Pons (tissue), 1 donor: ENCODE data around the gene NR1D1.
A peak's percentile ranks its signal among the peaks of the same experiment; 100 is the strongest.

Experiments
- DNase-seq: peaks from one replicate; pipeline ENCODE4 v3.0.0-alpha.2; 2016; ENCODE audit warnings: low spot score

Gene NR1D1

GRCh38 chr17:40097087-40097486 is 3.3 kb downstream of the NR1D1 start:
- DNase-seq = no peak

DNA sequence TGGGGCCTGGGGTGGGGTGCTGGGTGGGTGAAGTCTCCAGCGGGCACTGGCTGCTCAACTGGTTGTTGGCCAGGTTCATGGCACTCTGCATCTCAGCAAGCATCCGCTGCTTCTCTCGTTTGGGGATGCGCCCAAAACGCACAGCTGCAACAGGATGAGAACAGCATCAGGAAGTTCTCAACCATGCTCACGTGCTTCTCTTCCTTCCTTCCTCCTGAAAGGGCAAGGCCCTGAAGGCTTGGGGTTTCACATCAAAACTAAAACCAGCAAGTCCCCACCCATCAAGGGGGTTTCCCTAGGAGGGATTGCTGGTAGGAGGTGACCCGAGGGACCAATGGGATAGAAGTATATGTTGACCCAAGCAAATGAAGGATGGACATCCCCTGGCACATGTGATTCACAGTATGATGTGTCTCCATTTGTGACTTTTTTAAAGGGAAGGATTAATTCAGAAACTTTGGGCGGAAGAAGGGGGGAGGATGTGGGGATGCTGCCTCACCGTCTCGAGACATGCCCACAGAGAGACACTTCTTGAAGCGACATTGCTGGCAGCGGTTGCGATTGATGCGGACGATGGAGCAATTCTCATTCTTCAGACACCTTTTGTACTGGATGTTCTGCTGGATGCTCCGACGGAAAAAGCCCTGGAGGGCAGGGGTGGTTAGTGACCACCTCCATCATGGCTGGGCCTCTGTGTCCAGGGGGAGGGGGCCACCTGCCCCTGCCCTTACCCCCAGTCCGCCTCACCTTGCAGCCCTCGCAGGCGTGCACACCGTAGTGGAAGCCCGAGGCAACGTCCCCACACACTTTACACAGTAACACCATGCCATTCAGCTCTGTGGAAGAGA is 4.2 kb downstream of the NR1D1 start:
- DNase-seq = no peak

GRCh38 chr17:40095351-40095943 is 4.9 kb downstream of the NR1D1 start:
- DNase-seq = no peak

DNA sequence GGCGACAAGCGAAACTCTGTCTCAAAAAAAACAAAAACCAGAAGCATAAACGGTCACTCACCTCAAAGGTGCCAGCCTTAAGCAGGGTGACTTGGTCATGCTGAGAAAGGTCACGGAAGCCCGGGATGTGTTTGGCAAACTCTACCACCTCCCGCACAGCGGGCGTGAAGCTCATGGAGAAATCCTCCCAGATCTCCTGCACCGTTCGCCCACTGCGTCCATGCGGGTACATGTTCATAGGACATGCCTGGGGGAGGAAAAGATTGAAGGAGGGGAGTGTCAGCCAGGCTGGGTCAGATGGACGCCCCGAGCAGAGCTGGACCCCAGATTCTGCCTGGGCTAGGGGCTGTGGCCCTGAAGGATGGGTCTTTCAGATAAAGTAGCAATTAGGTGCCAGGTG is 5.5 kb downstream of the NR1D1 start:
- no peak for DNase-seq

DNA sequence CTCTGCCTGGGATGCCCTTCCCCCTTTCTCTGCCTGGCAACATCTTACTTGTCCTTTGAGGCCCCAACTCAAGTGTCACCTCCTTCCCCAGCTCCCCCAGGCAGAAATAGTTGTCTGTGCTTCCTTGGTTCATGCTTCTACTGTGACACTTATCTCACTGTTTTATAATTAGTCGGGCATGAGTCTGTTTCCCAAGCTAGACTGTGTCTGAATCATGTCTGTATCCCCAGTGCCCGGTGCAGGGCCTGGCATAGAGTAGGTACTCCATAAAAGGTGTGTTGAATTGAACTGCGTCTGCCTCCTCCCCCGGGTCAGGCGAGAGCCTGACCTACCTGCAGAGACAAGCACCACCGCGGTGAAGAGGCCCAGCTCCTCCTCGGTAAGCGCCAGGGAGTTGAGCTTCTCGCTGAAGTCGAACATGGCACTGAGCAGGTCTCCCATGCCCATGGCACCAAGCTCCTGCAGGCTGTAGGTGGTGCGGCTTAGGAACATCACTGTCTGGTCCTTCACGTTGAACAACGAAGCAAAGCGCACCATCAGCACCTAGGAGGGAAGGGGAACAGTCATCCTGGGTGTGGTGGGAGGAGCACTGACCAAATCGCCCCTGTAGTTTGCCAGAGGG is 6.7 kb downstream of the NR1D1 start:
- DNase-seq = no peak

GRCh38 chr17:40093005-40093579 is 7.3 kb downstream of the NR1D1 start:
- DNase-seq = no peak

- DNase-seq = peak; percentile 66
Observed at GRCh38 chr17:40092581-40092980, 7.8 kb downstream of the NR1D1 start.

GRCh38 chr17:40091691-40092397 is 8.5 kb downstream of the NR1D1 start:
- DNase-seq = no peak

DNA sequence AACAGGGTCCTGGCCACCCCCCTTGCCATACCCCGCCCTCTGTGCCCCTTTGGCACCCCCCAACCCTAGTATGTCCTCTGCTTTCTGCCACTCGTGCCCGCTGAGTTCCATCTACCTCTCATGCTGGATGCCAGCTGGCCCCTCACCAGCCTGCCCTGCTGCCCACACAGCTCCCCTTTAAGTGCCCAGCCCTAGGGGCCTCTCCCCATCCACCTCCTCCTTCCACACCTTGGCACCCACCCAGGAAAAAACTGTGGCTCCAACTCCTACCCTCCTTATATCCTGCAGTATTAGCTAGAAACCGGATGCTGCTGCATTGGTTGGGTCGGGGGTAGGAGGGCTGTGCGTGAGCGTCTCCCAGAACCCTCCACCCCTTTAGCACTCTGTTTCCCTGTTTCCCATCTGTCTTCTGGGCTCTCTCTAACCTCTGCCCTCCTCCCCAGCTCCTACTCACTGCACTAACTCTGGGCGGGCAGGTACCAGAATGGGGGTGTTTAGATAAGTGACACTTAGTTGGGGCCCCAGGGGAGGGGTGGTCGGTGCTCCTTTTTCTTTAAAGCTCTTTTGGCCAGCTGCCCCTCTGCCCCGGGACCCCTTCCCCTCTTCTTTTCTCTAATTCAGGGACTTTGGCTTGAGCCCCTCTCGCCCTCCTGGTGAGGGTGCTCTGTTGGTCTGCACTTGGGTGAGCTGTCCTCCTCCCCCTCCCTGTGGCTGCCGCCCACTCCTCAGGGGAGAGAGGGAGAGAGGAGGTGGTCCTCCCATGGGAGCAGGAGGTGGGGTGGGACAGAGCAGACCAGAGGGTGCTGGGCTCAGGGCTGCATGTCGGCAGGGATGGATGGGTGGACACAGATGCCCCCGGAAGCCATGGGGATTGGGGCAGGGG is 9.9 kb downstream of the NR1D1 start:
- DNase-seq = no peak

GRCh38 chr17:40089077-40089895 is 11.1 kb downstream of the NR1D1 start:
- no peak for DNase-seq

DNA sequence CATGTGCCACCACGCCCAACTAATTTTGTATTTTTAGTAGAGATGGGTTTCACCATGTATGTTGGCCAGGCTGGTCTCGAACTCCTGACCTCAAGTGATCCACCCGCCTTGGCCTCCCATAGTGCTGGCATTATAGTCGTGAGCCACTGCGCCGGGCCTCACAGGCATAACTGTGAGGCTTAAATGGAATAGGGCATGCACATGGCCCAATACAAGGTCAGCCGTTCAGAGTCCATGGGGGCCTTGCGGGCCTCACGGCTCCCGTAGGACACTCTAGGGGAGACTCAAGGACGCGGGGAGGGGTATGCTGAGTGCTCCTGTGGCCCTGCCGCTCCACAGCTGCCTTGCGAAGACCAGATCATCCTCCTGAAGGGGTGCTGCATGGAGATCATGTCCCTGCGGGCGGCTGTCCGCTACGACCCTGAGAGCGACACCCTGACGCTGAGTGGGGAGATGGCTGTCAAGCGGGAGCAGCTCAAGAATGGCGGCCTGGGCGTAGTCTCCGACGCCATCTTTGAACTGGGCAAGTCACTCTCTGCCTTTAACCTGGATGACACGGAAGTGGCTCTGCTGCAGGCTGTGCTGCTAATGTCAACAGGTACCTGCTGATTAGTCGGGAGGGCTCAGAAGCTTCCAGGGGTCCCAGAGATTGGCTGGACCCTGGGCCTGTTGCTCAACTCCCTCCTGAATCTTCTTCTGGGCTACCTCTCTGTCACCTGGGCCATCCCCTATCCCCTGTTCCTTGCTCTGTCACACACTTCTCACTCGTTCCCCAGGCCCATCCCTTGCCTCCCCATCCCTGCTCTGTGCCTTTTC is 12.3 kb downstream of the NR1D1 start:
- no peak for DNase-seq

- DNase-seq = no peak
Observed at GRCh38 chr17:40087049-40087794, 13.2 kb downstream of the NR1D1 start.

DNA sequence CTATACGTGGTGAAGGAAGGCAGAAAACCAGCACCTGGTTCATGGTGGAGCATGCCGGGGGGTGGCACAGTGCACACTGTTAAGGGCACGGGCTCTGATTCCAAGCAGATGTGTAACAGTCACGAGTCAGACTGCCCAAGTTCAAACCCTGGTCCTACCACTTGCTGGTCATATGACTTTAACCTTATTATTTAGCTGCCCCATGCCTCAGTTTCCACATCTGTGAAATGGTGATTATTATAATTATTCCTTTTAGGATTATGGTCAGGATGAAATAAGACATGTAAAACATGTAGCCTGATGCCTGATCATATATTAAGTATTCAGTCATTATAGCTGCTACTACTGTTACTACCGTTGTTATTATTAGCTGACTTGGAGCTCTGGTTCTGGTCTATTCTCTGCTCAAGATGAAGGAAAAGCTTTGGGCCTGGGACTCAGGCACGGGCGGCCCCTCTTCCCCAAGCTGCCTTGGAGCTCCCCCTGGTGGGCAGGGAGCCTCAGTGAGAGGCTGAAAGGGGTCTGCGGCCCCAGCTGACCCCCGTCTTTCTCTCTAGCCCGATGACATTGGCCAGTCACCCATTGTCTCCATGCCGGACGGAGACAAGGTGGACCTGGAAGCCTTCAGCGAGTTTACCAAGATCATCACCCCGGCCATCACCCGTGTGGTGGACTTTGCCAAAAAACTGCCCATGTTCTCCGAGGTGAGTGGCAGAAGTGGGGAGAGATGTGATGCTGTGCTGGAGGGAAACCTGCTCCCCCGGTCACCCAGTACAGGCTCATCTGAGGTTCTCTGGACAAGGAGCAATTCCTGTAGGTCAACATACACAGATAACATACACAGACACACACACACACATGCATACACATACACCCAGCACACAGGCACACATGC is 14.0 kb downstream of the NR1D1 start:
- DNase-seq = no peak

DNA sequence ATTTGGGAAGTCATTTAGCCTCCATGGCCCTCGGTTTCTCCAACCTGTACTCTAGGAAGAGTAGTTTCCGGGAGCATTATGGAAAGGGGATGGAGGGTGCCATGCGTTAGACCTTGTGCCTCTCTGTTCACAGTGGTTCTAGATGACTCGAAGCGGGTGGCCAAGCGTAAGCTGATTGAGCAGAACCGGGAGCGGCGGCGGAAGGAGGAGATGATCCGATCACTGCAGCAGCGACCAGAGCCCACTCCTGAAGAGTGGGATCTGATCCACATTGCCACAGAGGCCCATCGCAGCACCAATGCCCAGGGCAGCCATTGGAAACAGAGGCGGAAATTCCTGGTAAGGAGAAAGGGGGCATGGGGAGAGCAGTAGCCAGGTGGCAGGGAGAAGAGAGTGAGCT is 15.9 kb downstream of the NR1D1 start:
- DNase-seq = no peak

GRCh38 chr17:40079545-40079944 is 20.8 kb downstream of the NR1D1 start:
- no peak for DNase-seq

DNA sequence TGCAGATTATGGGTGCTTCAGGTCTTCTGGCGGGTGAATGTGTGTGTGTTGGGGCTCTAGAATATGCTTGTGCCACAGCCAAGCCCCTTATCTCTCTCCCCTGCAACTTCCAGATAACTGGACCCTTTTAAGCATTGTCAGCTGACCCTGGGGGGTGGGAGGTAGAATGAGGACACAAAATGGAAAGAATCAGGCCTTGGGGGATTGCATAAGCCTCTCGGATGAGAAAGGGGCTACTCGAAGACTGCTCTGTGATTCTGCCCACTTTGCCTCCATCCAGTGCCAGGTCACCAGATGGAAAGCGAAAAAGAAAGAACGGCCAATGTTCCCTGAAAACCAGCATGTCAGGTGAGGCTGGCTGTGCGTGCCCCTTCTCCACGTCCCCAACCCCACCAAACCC is 23.8 kb downstream of the NR1D1 start:
- DNase-seq = no peak

DNA sequence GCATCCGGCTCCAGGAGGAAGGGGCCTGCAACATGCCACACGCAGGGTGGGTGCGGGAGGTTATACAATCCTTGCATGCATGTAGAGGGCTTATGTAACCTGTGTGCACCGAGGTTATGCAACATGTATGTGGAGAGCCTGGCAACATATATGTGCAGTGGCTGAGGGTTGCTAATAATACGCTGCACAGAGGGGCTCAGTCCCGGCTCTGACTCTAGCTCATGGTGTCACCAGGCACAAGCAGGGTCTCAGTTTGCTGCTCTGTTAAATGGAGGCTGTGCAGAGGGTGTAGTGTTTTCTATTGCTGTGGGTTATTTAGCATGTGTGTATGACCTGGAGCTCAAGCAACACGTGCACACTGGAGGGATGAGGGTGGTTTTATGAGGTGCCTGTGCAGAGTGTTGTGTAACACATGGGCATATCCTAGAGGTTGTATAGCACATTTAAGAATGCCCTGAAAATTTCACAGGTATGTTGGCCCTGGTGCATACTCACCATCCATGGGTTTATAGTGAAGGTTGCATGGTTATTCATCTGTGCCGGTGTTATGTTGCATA is 24.4 kb downstream of the NR1D1 start:
- DNase-seq = no peak
